ENCODE measurements around the gene CDKN1C. TPM values are rescaled to one million over a fixed set of nuclear protein-coding genes. Genes with fewer than 3 reads are reported as not detected.

The CDKN1C gene
- total and polyA plus RNA-seq, 2 of the 8 experiments (the other 6 are each of a cell fraction or from before 2014, with no cell fraction given) = 12.8 to 14.1 TPM

DNA sequence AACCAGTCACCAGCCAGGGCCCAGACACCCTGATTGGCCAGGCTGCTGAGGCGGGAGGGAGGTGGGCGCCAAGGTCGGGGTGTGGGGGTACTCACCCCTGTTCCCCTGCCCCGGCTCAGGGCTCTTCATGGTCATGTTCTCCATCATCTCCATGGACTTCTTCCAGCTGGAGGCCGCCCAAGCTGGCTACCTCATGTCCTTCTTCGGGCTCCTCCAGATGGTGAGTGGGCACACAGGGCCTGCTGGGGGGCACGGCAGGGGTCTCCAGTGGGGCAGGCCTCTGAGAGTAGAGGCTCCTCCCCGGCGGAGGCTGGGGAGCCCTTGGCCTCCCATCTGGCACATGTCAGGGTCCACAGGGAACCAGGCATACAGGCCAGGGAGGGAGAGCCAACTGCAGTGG is 33.6 kb upstream of the CDKN1C start (continued):
- TF ChIP-seq TEAD4 (IDR thresholded peaks at IDR 0.05; ENCODE audit: low read depth, low read length) (no peak), JUN (IDR thresholded peaks at IDR 0.05; ENCODE audit: low read depth, low read length) (no peak), SP4 (IDR thresholded peaks at IDR 0.05; ENCODE audit: low read length) (no peak), SIRT6 (IDR thresholded peaks at IDR 0.05; ENCODE audit: low read length) (no peak), POLR2A (IDR thresholded peaks at IDR 0.05; ENCODE audit: control extremely low read depth in 1 of 2, low read depth in 2 of 2, low read length in 2 of 2) (no peak), RNF2 (IDR thresholded peaks at IDR 0.05; ENCODE audit: borderline replicate concordance, low read depth, low read length, missing control alignments, poor library complexity, severe bottlenecking) (no peak), BCL11A (IDR thresholded peaks at IDR 0.05; ENCODE audit: low read depth in 2 of 2, low read length in 2 of 2) (no peak), SP2 (IDR thresholded peaks at IDR 0.05; ENCODE audit: low read length) (no peak)

All from H1 (cell line).